Osteocyte (in vitro differentiated cells): ENCODE measurements around the gene DARS1. TPM values are rescaled to one million over a fixed set of nuclear protein-coding genes. Genes with fewer than 3 reads are reported as not detected.

Source experiments
- DNase-seq: peaks from one replicate; pipeline ENCODE4 v3.0.0; 2021; ENCODE audit warnings: mixed read lengths; ENCODE audit not compliant: unreplicated experiment; ENCODE audit errors: extremely low spot score
- H3K27ac Mint-ChIP-seq: one replicate; pipeline ENCODE4 v1.8.0; 2021; ENCODE audit warnings: mild to moderate bottlenecking, mixed read lengths; ENCODE audit not compliant: unreplicated experiment
- H3K27me3 Mint-ChIP-seq: one replicate; pipeline ENCODE4 v1.8.0; 2021; ENCODE audit warnings: mixed read lengths; ENCODE audit not compliant: unreplicated experiment
- H3K36me3 Mint-ChIP-seq: one replicate; pipeline ENCODE4 v1.8.0; 2021; ENCODE audit warnings: mixed read lengths; ENCODE audit not compliant: unreplicated experiment
- H3K4me1 Mint-ChIP-seq: one replicate; pipeline ENCODE4 v1.8.0; 2021; ENCODE audit warnings: mixed read lengths; ENCODE audit not compliant: unreplicated experiment
- H3K4me3 Mint-ChIP-seq: one replicate; pipeline ENCODE4 v1.8.0; 2021; ENCODE audit warnings: mild to moderate bottlenecking, moderate library complexity, mixed read lengths; ENCODE audit not compliant: unreplicated experiment
- H3K9me3 Mint-ChIP-seq: one replicate; pipeline ENCODE4 v1.8.0; 2021; ENCODE audit warnings: mixed read lengths; ENCODE audit not compliant: unreplicated experiment
- total RNA-seq: library from RNA; stranded (reverse); gene quantifications from 2 replicates; pipeline ENCODE4 v1.2.1, GENCODE V29; 2021
- TF ChIP-seq, protein P1 (sequence below): fragments of 200-600 bp; sonication (generic); IDR thresholded peaks from 2 replicates; pipeline ENCODE4 v1.5.0; 2021; ENCODE audit warnings: antibody characterized with exemption, mild to moderate bottlenecking, moderate library complexity

The DARS1 gene
- total RNA-seq, 1 donor from 2014 or later: 48.3 TPM

DNA sequence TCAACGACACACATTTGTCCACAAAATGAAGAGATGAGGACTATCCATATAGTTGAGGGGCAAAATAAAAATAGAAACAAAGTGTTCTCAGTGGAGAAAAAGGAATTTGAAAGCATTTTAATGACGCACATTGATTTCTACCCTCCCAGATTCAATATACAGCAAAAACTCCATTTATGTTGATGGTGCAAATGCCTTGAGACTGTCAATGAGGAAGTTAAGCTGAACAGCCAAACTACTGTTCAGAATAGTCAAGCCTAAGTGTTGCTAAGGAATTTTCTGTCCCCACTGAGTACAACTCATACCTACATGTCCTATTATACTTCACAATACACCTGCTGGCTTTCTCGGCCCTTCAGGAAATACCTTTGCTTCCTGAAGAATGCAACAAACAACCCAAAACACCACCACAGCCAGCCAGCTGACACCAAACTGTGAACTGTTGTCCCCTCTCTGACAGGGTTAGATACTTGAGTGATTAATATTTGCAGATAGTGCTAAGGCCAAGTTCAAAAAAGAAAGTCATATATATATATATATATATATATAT lies 27.8 kb upstream of the DARS1 start:
- Mint-ChIP-seq H3K4me3 (no peak overlapping the region), H3K27ac (no peak overlapping the region), H3K9me3 (no peaks in the 10 kb centered on the region), H3K36me3 (no peaks in the 10 kb centered on the region), H3K27me3 (peaks cover 23% of the 10 kb centered on the region), H3K4me1 (no peaks in the 10 kb centered on the region)
- no peak for DNase-seq
- TF ChIP-seq, protein P1, sequence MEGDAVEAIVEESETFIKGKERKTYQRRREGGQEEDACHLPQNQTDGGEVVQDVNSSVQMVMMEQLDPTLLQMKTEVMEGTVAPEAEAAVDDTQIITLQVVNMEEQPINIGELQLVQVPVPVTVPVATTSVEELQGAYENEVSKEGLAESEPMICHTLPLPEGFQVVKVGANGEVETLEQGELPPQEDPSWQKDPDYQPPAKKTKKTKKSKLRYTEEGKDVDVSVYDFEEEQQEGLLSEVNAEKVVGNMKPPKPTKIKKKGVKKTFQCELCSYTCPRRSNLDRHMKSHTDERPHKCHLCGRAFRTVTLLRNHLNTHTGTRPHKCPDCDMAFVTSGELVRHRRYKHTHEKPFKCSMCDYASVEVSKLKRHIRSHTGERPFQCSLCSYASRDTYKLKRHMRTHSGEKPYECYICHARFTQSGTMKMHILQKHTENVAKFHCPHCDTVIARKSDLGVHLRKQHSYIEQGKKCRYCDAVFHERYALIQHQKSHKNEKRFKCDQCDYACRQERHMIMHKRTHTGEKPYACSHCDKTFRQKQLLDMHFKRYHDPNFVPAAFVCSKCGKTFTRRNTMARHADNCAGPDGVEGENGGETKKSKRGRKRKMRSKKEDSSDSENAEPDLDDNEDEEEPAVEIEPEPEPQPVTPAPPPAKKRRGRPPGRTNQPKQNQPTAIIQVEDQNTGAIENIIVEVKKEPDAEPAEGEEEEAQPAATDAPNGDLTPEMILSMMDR: no peak

DNA sequence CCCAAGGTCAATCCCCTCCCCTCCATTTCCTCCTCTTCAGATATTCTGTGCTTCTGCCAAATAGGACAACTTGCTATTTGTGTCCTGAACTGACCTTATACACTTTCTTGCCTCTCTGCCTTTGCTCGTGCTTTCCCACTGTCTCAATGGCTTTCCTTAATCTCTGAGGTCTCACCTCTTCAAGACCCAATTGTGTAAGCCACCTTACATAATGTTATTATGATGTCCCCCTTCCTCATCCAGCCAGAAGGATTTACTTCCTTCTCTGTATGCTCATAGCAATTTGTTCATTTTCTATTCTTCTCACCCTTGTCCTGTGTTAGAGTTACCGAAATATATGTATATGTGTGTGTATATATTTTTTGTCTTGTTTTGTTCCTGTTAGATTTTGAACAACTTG lies 26.9 kb upstream of the DARS1 start:
- H3K27ac Mint-ChIP-seq: no peak overlapping the region
- no peaks in the 10 kb centered on the region for H3K36me3 Mint-ChIP-seq
- TF ChIP-seq, protein P1: no peak
- H3K4me1 Mint-ChIP-seq: no peaks in the 10 kb centered on the region
- no peaks in the 10 kb centered on the region for H3K9me3 Mint-ChIP-seq
- H3K4me3 Mint-ChIP-seq: no peak overlapping the region
- H3K27me3 Mint-ChIP-seq: peaks cover 23% of the 10 kb centered on the region
- no peak for DNase-seq

DNA sequence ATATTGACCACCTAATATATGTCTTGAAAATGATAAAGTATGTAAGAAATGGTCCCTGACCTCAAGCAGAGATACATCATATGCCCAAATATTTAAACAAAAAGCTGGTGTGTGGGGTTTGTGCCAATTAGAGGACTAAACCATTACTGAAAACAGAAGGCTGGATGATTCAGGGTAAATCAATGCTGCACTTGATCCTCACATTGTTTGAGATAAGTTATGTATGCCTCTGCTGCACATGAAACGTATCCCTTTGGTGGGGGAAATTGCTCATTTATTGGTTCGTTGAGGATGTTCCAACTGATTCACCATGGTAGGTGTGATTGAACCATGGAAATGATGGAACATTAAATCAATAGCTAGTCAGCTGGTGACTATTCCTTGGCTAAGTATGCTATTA lies 24.7 kb upstream of the DARS1 start:
- no peak overlapping the region for H3K4me3 Mint-ChIP-seq
- TF ChIP-seq, protein P1: no peak
- H3K36me3 Mint-ChIP-seq: no peaks in the 10 kb centered on the region
- no peak overlapping the region for H3K27ac Mint-ChIP-seq
- no peaks in the 10 kb centered on the region for H3K9me3 Mint-ChIP-seq
- no peaks in the 10 kb centered on the region for H3K4me1 Mint-ChIP-seq
- no peak for DNase-seq
- H3K27me3 Mint-ChIP-seq: peaks cover 16% of the 10 kb centered on the region

DNA sequence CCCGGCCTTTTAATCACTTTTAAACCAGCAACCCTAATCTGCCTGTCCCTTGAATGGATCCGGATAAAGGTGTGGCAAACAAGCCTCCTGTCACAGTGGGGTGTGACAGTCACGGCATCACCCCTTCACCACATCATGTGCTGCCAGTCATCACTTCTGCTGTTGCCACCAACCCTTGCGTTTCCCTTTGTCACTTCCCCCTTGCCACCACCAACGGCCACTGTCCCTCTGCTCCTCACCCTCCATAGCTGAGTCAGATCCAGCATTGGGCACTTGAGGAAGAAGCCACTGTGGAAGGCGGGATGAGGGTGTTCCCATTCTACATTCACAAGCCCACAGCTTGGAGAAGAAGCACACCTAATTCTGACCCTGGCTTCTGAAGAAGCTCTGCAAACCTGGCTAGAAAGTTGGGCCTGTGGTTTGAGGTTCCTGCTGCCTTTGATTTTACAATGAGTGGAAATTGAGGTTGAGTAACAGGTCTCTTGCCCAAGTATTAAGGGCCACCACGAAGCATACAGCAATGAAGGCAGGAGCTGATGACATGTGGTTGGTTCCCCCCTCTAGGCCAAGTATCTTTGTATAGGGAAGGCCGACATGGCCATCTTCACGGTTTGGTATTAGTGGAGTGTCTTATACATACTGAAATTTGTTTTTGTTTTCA lies 22.9 kb upstream of the DARS1 start:
- no peak overlapping the region for H3K4me3 Mint-ChIP-seq
- no peak overlapping the region for H3K27ac Mint-ChIP-seq
- TF ChIP-seq, protein P1: no peak
- no peaks in the 10 kb centered on the region for H3K4me1 Mint-ChIP-seq
- no peaks in the 10 kb centered on the region for H3K36me3 Mint-ChIP-seq
- peaks cover 10% of the 10 kb centered on the region for H3K27me3 Mint-ChIP-seq
- no peak for DNase-seq
- H3K9me3 Mint-ChIP-seq: no peaks in the 10 kb centered on the region

DNA sequence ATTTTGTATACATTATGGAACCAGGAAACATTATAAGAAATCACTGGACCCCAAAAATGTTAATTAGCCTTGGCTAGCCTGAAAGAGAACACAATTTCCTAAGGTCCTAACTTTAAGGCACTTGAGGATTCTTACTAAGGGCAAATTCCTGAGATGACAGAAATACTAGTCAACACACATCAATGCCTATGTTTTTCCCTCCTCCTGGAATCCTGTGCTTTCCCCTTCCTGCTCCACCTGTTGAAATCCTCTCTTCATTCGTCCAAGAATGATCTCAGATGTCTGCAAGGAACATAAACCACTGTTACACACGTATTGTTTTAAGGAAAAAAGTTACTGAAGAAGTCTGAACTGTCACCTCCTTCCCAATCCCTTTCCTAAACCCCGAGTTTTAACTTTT lies 21.2 kb upstream of the DARS1 start:
- TF ChIP-seq, protein P1: no peak
- no peaks in the 10 kb centered on the region for H3K36me3 Mint-ChIP-seq
- H3K4me3 Mint-ChIP-seq: no peak overlapping the region

More for the DNA sequence above, 21.2 kb upstream of the DARS1 start:
- H3K27ac Mint-ChIP-seq: no peak overlapping the region
- no peaks in the 10 kb centered on the region for H3K9me3 Mint-ChIP-seq
- peaks cover 2% of the 10 kb centered on the region for H3K27me3 Mint-ChIP-seq
- no peaks in the 10 kb centered on the region for H3K4me1 Mint-ChIP-seq
- no peak for DNase-seq
